ENCODE measurements around the gene CCDC91.

- TF ChIP-seq NFRKB (IDR thresholded peaks at IDR 0.05) (no peak), CTBP1 (IDR thresholded peaks at IDR 0.05; ENCODE audit: borderline replicate concordance) (no peak), FOXA1 (IDR thresholded peaks at IDR 0.05) (no peak), BHLHE40 (IDR thresholded peaks at IDR 0.05; ENCODE audit: borderline replicate concordance) (no peak), ELF4 (IDR thresholded peaks at IDR 0.05) (no peak), L3MBTL2 (conservative IDR thresholded peaks at IDR 0.05) (no peak), PKNOX1 (IDR thresholded peaks at IDR 0.05) (no peak), FOXK2 (IDR thresholded peaks at IDR 0.05) (no peak), SUZ12 (IDR thresholded peaks at IDR 0.05) (no peak), TARDBP (IDR thresholded peaks at IDR 0.05) (no peak), FOXM1 (IDR thresholded peaks at IDR 0.05; ENCODE audit: borderline replicate concordance) (no peak)
Measured at GRCh38 chr12:28540324-28540714, 350.1 kb downstream of the CCDC91 start.
